Fibroblast of lung (primary cell): ENCODE results near the gene ZNF423. TPM values are rescaled to one million over a fixed set of nuclear protein-coding genes. Genes with fewer than 3 reads are reported as not detected.
A peak's percentile ranks its signal among the peaks of the same experiment; 100 is the strongest.

Source experiments
- DNase-seq, 2 donors: peaks; one replicate each; pipeline versions ENCODE4 v3.0.0 to v3.0.0-alpha.2; 2010; ENCODE audit warnings: low read depth in 2 of 2
- H2AFZ ChIP-seq: 2 replicates; pipeline ENCODE4 v1.5.1; 2012; ENCODE audit warnings: low read length, control low read depth, inconsistent platforms
- H3K27ac ChIP-seq: 2 replicates; pipeline ENCODE4 v1.5.1; 2011; ENCODE audit warnings: low read length, control low read depth; ENCODE audit not compliant: insufficient read depth
- H3K27me3 ChIP-seq: 2 replicates; pipeline ENCODE4 v1.5.1; 2011; ENCODE audit warnings: mild to moderate bottlenecking, low read length; ENCODE audit not compliant: control insufficient read depth, insufficient read depth
- H3K36me3 ChIP-seq: 2 replicates; pipeline ENCODE4 v1.5.1; 2011; ENCODE audit warnings: low read length; ENCODE audit not compliant: control insufficient read depth, insufficient read depth
- H3K4me1 ChIP-seq: 2 replicates; pipeline ENCODE4 v1.5.1; 2011; ENCODE audit warnings: low read length; ENCODE audit not compliant: control insufficient read depth, insufficient read depth; ENCODE audit errors: extremely low read depth
- H3K4me2 ChIP-seq: 2 replicates; pipeline ENCODE4 v1.5.1; 2011; ENCODE audit warnings: low read length, control low read depth; ENCODE audit not compliant: insufficient read depth; ENCODE audit errors: extremely low read depth
- H3K4me3 ChIP-seq, 4 experiments: fragments of 200-600 bp in 1 of 4; sonication (generic) in 1 of 4; replicated peaks in 1 of 4; 2 replicates each; pipeline ENCODE4 v1.5.1; 2011 to 2016; ENCODE audit warnings: low read length in 4 of 4, low read depth in 3 of 4, mild to moderate bottlenecking in 3 of 4, control low read depth in 2 of 4, inconsistent platforms in 1 of 4, mixed read lengths in 1 of 4; ENCODE audit not compliant: insufficient read depth in 1 of 4; ENCODE audit errors: control extremely low read depth in 1 of 4
- H3K79me2 ChIP-seq: 2 replicates; pipeline ENCODE4 v1.5.1; 2012; ENCODE audit warnings: mild to moderate bottlenecking, low read length, inconsistent platforms; ENCODE audit not compliant: control insufficient read depth, insufficient read depth
- H3K9ac ChIP-seq: 2 replicates; pipeline ENCODE4 v1.5.1; 2011; ENCODE audit warnings: mild to moderate bottlenecking, low read length, control low read depth; ENCODE audit not compliant: insufficient read depth
- H3K9me3 ChIP-seq: 2 replicates; pipeline ENCODE4 v1.5.1; 2012; ENCODE audit warnings: low read depth, low read length; ENCODE audit not compliant: control insufficient read depth, insufficient read depth
- H4K20me1 ChIP-seq: 2 replicates; pipeline ENCODE4 v1.5.1; 2011; ENCODE audit warnings: low read length; ENCODE audit not compliant: control insufficient read depth, insufficient read depth; ENCODE audit errors: extremely low read depth
- EZH2 ChIP-seq: IDR thresholded peaks from 2 replicates; pipeline ENCODE4 v1.5.1; 2012; ENCODE audit warnings: low read length, control low read depth, mild to moderate bottlenecking; ENCODE audit errors: missing control alignments
- polyA plus RNA-seq, 2 donors: library from polyadenylated mRNA; depleted of rRNA in 1 of 2; stranded (reverse) in 1 of 2; unstranded in 1 of 2; fragments of >200 nt; gene quantifications; 2 replicates each; pipeline ENCODE4 v1.2.1, GENCODE V29; 2011 to 2012; ENCODE audit warnings: missing spikeins in 1 of 2
- total RNA-seq: library from RNA; depleted of rRNA; stranded (reverse); fragments of >200 nt; gene quantifications from 2 replicates; pipeline ENCODE4 v1.2.1, GENCODE V29; 2014
- TF ChIP-seq, protein P1 (sequence below), 2 donors: IDR thresholded peaks in 1 of 2; conservative IDR thresholded peaks in 1 of 2; 1 replicate in 1 of 2; 2 replicates in 1 of 2; pipeline ENCODE4 v1.5.1; 2011 to 2012; ENCODE audit warnings: low read length in 2 of 2, control low read depth in 1 of 2, inconsistent platforms in 1 of 2, low read depth in 1 of 2, mild to moderate bottlenecking in 1 of 2

ZNF423 gene
- total and polyA plus RNA-seq, 2 donors (not counting 1 experiment from before 2014, with no cell fraction given), result 0.07 to 0.17 TPM

DNA sequence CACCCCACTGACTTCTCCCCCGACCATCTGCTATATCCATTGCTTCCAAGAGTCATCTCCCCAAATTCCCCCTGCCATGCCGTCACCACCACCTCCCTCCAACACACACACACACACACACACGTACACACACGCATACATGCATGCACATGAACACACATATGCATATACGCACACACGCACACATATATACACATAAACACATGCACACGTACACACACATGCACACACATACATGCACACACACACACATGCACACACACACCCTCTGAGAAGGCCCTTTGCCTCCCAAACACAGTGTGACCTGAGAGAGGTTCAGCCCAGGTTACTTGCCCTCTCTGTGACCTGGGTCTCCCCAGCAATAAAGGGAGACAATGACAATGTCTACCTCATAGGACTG lies 95.1 kb downstream of the ZNF423 start:
- Histone ChIP-seq H3K79me2 (no peaks in the 10 kb centered on the region), H3K4me2 (no peak overlapping the region), H3K9ac (no peak overlapping the region), H2AFZ (no peak overlapping the region), H3K9me3 (no peaks in the 10 kb centered on the region), H3K4me1 (no peaks in the 10 kb centered on the region), H3K27me3 (no peaks in the 10 kb centered on the region), H3K36me3 (no peaks in the 10 kb centered on the region), H4K20me1 (no peaks in the 10 kb centered on the region), H3K27ac (no peak overlapping the region), H3K4me3 (no peak overlapping the region)
- no peak for DNase-seq
- TF ChIP-seq, protein P1, sequence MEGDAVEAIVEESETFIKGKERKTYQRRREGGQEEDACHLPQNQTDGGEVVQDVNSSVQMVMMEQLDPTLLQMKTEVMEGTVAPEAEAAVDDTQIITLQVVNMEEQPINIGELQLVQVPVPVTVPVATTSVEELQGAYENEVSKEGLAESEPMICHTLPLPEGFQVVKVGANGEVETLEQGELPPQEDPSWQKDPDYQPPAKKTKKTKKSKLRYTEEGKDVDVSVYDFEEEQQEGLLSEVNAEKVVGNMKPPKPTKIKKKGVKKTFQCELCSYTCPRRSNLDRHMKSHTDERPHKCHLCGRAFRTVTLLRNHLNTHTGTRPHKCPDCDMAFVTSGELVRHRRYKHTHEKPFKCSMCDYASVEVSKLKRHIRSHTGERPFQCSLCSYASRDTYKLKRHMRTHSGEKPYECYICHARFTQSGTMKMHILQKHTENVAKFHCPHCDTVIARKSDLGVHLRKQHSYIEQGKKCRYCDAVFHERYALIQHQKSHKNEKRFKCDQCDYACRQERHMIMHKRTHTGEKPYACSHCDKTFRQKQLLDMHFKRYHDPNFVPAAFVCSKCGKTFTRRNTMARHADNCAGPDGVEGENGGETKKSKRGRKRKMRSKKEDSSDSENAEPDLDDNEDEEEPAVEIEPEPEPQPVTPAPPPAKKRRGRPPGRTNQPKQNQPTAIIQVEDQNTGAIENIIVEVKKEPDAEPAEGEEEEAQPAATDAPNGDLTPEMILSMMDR (conservative IDR thresholded peaks at IDR 0.05 in 1 of 2, IDR thresholded peaks at IDR 0.05 in 1 of 2; ENCODE audit: low read depth in 1 of 2, low read length in 2 of 2), result no peak
- TF ChIP-seq EZH2, result no peak

DNA sequence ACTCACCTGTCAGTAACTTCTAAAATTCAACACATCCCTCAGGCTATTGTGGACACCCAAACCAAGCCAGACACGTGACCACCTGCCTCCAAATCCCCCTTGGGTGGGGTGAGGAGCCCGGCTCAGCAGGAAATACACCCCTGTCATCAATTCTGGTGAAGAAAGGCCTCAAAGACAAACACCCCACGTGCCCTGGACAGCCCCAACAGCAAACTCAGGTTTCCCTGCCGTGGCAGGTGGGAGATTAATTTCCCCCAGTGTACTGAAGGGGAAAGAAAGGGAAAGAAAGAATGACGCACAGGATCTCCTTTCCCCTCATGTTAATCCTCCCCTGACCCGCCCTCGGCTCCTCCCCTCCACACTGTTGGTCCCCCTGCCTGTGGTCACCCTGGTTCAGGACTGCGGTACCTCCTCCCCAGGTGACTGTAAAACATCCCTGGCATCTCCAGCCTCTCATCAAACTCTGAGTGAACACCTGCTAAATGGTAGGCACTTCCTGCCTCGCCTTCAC lies 98.3 kb downstream of the ZNF423 start:
- no peak overlapping the region for H3K27ac ChIP-seq

DNA sequence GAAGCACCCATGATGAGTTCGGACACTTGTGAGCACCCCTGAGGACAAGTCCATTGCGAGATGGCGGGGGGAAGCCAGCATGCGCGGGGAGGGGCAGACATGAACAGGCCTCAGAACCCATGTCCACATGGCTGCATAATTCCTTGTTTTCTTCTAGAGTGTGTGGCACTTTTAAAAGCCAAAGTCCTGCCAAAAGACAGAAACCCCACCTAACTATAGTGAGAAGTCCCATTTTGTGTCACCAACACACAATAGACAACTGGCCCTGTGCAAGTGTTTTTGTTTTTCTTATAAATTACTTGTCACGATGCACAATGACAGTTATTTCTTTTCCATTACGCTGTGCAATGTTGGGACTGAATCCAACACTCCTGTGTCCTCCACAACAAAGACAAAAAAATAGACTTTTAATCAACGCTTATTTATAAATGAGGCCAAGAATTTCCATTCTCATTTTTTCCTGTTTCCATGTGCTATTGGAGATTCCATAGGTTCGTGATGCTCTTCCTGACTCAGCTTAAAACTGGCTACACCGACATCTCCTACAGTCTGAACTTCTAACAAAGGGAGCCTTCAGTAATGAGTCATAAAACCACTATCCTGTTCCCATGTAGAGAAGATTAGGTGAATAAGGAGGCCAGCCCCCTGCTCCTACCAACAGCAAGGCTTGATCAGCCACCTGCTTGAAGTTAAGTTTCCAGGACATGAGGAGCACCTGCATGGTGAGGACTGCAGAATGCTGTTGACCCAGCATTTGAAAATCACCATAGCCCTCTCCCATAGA lies 98.9 kb downstream of the ZNF423 start:
- no peaks in the 10 kb centered on the region for H3K79me2 ChIP-seq
- H3K9ac ChIP-seq, result no peak overlapping the region
- H2AFZ ChIP-seq, result no peak overlapping the region
- peak in 1 of 2 donors; percentile 91 for DNase-seq
- H3K36me3 ChIP-seq, result no peaks in the 10 kb centered on the region
- no peak for TF ChIP-seq EZH2
- TF ChIP-seq, protein P1 (conservative IDR thresholded peaks at IDR 0.05 in 1 of 2, IDR thresholded peaks at IDR 0.05 in 1 of 2; ENCODE audit: low read depth in 1 of 2, low read length in 2 of 2), result no peak
- no peaks in the 10 kb centered on the region for H3K4me1 ChIP-seq
- H3K4me2 ChIP-seq, result no peak overlapping the region
- H3K4me3 ChIP-seq, result no peak overlapping the region
- H3K9me3 ChIP-seq, result no peaks in the 10 kb centered on the region
- H3K27ac ChIP-seq, result no peak overlapping the region
- H4K20me1 ChIP-seq, result no peaks in the 10 kb centered on the region
- no peaks in the 10 kb centered on the region for H3K27me3 ChIP-seq

More for the DNA sequence above, 98.3 kb downstream of the ZNF423 start:
- TF ChIP-seq EZH2, result no peak
- TF ChIP-seq, protein P1 (conservative IDR thresholded peaks at IDR 0.05 in 1 of 2, IDR thresholded peaks at IDR 0.05 in 1 of 2; ENCODE audit: low read depth in 1 of 2, low read length in 2 of 2), result no peak
- H3K4me2 ChIP-seq, result no peak overlapping the region
- no peak overlapping the region for H3K4me3 ChIP-seq
- DNase-seq, result no peak
- no peaks in the 10 kb centered on the region for H3K4me1 ChIP-seq
- no peaks in the 10 kb centered on the region for H4K20me1 ChIP-seq
- no peaks in the 10 kb centered on the region for H3K36me3 ChIP-seq
- no peak overlapping the region for H2AFZ ChIP-seq
- H3K79me2 ChIP-seq, result no peaks in the 10 kb centered on the region
- H3K9ac ChIP-seq, result no peak overlapping the region
- no peaks in the 10 kb centered on the region for H3K27me3 ChIP-seq
- no peaks in the 10 kb centered on the region for H3K9me3 ChIP-seq
